ENCODE data around the gene PRRX2. TPM values are rescaled to one million over a fixed set of nuclear protein-coding genes. Genes with fewer than 3 reads are reported as not detected.
"Not testable (repeated sequence)": the region's sequence is repeated elsewhere in the genome, so short reads cannot be mapped to it uniquely, and the experiment has no call there.

The PRRX2 gene
- total and polyA plus RNA-seq, 2 experiments from 2014 or later = 5.8 to 8.3 TPM

DNA sequence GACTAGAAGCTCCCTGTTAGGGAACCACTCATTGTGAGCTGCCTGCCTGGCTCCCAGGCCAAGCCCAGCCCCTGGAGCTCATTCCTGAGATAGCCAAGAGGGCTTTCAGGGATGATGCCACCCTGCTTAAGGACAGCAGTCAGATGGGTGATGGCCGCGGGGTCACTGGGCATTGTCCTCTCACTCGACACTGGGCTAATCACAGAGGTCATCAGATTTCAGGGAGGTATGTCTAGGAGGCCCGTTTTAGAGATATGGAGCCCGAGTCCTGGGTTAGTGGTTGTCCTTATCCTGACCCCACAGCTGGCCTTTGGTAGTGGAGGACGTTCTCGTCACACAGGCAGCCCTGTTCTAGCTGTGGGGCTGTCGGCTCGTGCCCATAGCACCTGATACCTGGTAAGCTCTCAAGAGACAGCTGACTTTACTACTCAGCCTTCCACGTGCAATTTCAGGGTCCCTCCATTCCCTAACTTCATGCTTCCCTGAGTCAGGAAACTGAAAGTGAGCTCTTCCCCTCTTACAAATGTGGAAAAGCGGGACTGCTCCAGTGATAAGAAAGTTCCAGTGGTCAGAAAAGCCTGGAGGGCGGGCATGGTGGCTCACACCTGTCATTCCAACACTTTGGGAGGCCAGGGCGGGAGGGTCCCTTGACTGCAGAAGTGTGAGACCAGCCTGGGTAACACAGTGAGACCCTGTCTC lies 94.5 kb downstream of the PRRX2 start:
- Mint-ChIP-seq H3K9me3 (no peaks in the 10 kb centered on the region), H3K4me1 (peaks cover 6% of the 10 kb centered on the region; the same call in 2 of the 3 replicates), H3K4me3 (no peak overlapping the region), H3K27ac (no peak overlapping the region), H3K36me3 (ENCODE audit: low read depth) (no peaks in the 10 kb centered on the region), H3K27me3 (ENCODE audit: insufficient read depth, low read depth, poor library complexity) (peaks cover 5% of the 10 kb centered on the region)
- ATAC-seq (no peak), DNase-seq (ENCODE audit: low spot score) (no peak)
- Histone ChIP-seq H3K4me3 (no peak overlapping the region), H2AFZ (no peak overlapping the region), H3K4me2 (no peak overlapping the region), H3K36me3 (ENCODE audit: insufficient read depth) (no peaks in the 10 kb centered on the region), H3K4me1 (ENCODE audit: insufficient read depth) (no peaks in the 10 kb centered on the region), H3K27ac (ENCODE audit: low read depth) (no peak overlapping the region), H3F3A (replicated peaks; ENCODE audit: low read depth) (no peaks in the 10 kb centered on the region), H3K27me3 (ENCODE audit: insufficient read depth) (no peaks in the 10 kb centered on the region), H4K20me1 (replicated peaks; ENCODE audit: insufficient read depth) (no peaks in the 10 kb centered on the region), H3K9me2 (ENCODE audit: insufficient read depth) (no peaks in the 10 kb centered on the region), H3K79me2 (replicated peaks; ENCODE audit: insufficient read depth) (no peaks in the 10 kb centered on the region)
- TF ChIP-seq NANOG (IDR thresholded peaks at IDR 0.05; ENCODE audit: borderline replicate concordance) (no peak), POLR2AphosphoS5 (IDR thresholded peaks at IDR 0.05; ENCODE audit: low read depth) (no peak), EZH2 (IDR thresholded peaks at IDR 0.05; ENCODE audit: low read depth, unreplicated experiment) (no peak), ZNF114 (CRISPR knock-in tag; IDR thresholded peaks at IDR 0.05) (no peak), STAT1 (IDR thresholded peaks at IDR 0.05; ENCODE audit: unreplicated experiment) (no peak)
- TF ChIP-seq, protein P1, sequence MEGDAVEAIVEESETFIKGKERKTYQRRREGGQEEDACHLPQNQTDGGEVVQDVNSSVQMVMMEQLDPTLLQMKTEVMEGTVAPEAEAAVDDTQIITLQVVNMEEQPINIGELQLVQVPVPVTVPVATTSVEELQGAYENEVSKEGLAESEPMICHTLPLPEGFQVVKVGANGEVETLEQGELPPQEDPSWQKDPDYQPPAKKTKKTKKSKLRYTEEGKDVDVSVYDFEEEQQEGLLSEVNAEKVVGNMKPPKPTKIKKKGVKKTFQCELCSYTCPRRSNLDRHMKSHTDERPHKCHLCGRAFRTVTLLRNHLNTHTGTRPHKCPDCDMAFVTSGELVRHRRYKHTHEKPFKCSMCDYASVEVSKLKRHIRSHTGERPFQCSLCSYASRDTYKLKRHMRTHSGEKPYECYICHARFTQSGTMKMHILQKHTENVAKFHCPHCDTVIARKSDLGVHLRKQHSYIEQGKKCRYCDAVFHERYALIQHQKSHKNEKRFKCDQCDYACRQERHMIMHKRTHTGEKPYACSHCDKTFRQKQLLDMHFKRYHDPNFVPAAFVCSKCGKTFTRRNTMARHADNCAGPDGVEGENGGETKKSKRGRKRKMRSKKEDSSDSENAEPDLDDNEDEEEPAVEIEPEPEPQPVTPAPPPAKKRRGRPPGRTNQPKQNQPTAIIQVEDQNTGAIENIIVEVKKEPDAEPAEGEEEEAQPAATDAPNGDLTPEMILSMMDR (conservative IDR thresholded peaks at IDR 0.05; ENCODE audit: low read depth in 2 of 2) = no peak
- TF ChIP-seq, protein P2, sequence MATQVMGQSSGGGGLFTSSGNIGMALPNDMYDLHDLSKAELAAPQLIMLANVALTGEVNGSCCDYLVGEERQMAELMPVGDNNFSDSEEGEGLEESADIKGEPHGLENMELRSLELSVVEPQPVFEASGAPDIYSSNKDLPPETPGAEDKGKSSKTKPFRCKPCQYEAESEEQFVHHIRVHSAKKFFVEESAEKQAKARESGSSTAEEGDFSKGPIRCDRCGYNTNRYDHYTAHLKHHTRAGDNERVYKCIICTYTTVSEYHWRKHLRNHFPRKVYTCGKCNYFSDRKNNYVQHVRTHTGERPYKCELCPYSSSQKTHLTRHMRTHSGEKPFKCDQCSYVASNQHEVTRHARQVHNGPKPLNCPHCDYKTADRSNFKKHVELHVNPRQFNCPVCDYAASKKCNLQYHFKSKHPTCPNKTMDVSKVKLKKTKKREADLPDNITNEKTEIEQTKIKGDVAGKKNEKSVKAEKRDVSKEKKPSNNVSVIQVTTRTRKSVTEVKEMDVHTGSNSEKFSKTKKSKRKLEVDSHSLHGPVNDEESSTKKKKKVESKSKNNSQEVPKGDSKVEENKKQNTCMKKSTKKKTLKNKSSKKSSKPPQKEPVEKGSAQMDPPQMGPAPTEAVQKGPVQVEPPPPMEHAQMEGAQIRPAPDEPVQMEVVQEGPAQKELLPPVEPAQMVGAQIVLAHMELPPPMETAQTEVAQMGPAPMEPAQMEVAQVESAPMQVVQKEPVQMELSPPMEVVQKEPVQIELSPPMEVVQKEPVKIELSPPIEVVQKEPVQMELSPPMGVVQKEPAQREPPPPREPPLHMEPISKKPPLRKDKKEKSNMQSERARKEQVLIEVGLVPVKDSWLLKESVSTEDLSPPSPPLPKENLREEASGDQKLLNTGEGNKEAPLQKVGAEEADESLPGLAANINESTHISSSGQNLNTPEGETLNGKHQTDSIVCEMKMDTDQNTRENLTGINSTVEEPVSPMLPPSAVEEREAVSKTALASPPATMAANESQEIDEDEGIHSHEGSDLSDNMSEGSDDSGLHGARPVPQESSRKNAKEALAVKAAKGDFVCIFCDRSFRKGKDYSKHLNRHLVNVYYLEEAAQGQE (IDR thresholded peaks at IDR 0.05; ENCODE audit: unreplicated experiment) = no peak

DNA sequence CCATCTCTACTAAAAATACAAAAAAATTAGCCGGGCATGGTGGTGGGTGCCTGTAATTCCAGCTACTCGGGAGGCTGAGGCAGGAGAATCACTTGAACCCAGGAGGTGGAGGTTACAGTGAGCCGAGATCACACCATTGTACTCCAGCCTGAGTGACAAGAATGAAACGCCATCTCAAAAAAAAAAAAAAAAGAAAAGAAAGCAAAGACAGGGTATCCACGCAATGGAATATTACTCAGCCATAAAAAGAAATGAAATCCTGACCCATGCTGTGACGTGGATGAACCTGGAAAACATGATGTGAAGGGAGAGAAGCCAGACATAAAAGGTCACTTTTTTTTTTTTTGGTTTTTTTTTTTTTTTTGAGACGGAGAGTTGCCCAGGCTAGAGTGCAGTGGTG lies 95.3 kb downstream of the PRRX2 start:
- H3K27ac Mint-ChIP-seq; H3K27me3 Mint-ChIP-seq (ENCODE audit: insufficient read depth, low read depth, poor library complexity); ATAC-seq; H3K36me3 ChIP-seq (ENCODE audit: insufficient read depth); H3K36me3 Mint-ChIP-seq (ENCODE audit: low read depth); H4K20me1 ChIP-seq (replicated peaks; ENCODE audit: insufficient read depth); H3K9me3 Mint-ChIP-seq; H3K4me2 ChIP-seq; H2AFZ ChIP-seq; H3K4me1 Mint-ChIP-seq; H3K4me3 ChIP-seq; H3K27ac ChIP-seq (ENCODE audit: low read depth); H3K4me3 Mint-ChIP-seq; DNase-seq (ENCODE audit: low spot score); H3K4me1 ChIP-seq (ENCODE audit: insufficient read depth); H3K79me2 ChIP-seq (replicated peaks; ENCODE audit: insufficient read depth); H3K9me2 ChIP-seq (ENCODE audit: insufficient read depth); H3K27me3 ChIP-seq (ENCODE audit: insufficient read depth); H3F3A ChIP-seq (replicated peaks; ENCODE audit: low read depth): not testable (repeated sequence)

Measured in GM23338 (cell line).